ENCODE data around the gene RET.

GRCh38 chr10:43172645-43173044 is 95.8 kb downstream of the RET start:
- no peak for TF ChIP-seq POLR2A (IDR thresholded peaks at IDR 0.05)
- TF ChIP-seq CTCF (IDR thresholded peaks at IDR 0.05): no peak

Data from ovary (tissue), 3 donors.